SK-N-MC (cell line): ENCODE measurements around the gene CAMSAP3.

ENCODE experiments used
- EZH2 ChIP-seq: fragments of 200-600 bp; sonication (generic); IDR thresholded peaks from one replicate; pipeline ENCODE4 v1.6.1; 2017; ENCODE audit warnings: antibody characterized with exemption
- FOXP2 ChIP-seq: optimal IDR thresholded peaks from 2 replicates; pipeline ENCODE3; 2011; ENCODE audit warnings: mild to moderate bottlenecking, moderate library complexity; ENCODE audit not compliant: insufficient read depth; ENCODE audit errors: extremely low read length, control extremely low read depth

DNA sequence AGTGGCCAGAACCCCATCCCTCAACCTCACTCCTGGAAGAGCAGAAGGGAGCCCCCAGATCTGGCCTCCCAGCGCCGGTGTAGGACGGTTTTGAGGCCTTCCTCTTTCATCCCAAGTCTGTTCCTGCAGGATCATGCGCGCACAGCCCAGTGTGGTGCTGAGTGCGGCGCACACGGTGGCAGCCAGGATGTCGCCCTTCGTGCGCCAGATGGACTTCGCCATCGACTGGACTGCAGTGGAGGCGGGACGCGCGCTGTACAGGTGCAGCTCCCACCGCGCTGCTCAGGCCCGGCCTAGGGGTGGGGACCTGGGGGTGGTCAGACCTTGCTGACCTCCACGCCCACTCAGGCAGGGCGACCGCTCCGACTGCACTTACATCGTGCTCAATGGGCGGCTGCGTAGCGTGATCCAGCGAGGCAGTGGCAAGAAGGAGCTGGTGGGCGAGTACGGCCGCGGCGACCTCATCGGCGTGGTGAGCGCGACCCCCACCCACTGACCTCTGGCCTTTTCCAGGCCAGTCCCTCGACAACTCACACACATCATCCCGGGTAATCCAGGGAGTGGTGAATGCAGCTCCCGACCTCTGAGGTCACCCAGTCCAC lies 45.4 kb upstream of the CAMSAP3 start:
- TF ChIP-seq FOXP2 (no peak), EZH2 (no peak)
